GM18505 (cell line): ENCODE results near the gene MUS81.
A peak's percentile ranks its signal among the peaks of the same experiment; 100 is the strongest.
"Not testable (repeated sequence)": the region's sequence is repeated elsewhere in the genome, so short reads cannot be mapped to it uniquely, and the experiment has no call there.

Source experiments
- ATAC-seq: cut with Tn5 transposase; IDR thresholded peaks from one replicate; pipeline ENCODE4 v1.9.1; 2021; ENCODE audit not compliant: unreplicated experiment
- POLR2A ChIP-seq: IDR thresholded peaks from 4 replicates; pipeline ENCODE4 v1.6.1; 2011; ENCODE audit warnings: borderline replicate concordance; ENCODE audit not compliant: insufficient read depth, insufficient read length; ENCODE audit errors: extremely low read depth

MUS81 gene

GRCh38 chr11:65891219-65892136, 31.2 kb downstream of the MUS81 start:
- no peak for ATAC-seq

GRCh38 chr11:65892137-65892540, 31.9 kb downstream of the MUS81 start:
- not testable (repeated sequence) for ATAC-seq

More at GRCh38 chr11:65891219-65892136, 31.2 kb downstream of the MUS81 start:
- TF ChIP-seq POLR2A, result peak; percentile 24

GRCh38 chr11:65892661-65893317, 32.6 kb downstream of the MUS81 start:
- peak; percentile 41 for TF ChIP-seq POLR2A
- ATAC-seq, result no peak

GRCh38 chr11:65894034-65894591, 33.9 kb downstream of the MUS81 start:
- no peak for ATAC-seq

GRCh38 chr11:65895482-65895981, 35.3 kb downstream of the MUS81 start:
- ATAC-seq, result no peak

More at GRCh38 chr11:65894034-65894591, 33.9 kb downstream of the MUS81 start:
- peak; percentile 66 for TF ChIP-seq POLR2A

GRCh38 chr11:65896034-65896999, 36.1 kb downstream of the MUS81 start:
- TF ChIP-seq POLR2A, result no peak
- ATAC-seq, result no peak

More at GRCh38 chr11:65895482-65895981, 35.3 kb downstream of the MUS81 start:
- no peak for TF ChIP-seq POLR2A

- no peak for ATAC-seq
- no peak for TF ChIP-seq POLR2A
Measured at GRCh38 chr11:65897020-65897471, 36.8 kb downstream of the MUS81 start.

- ATAC-seq, result no peak
- TF ChIP-seq POLR2A, result no peak
Measured at GRCh38 chr11:65898656-65899355, 38.6 kb downstream of the MUS81 start.

GRCh38 chr11:65899356-65900124, 39.3 kb downstream of the MUS81 start:
- TF ChIP-seq POLR2A, result no peak
- no peak for ATAC-seq

GRCh38 chr11:65900125-65900898, 40.1 kb downstream of the MUS81 start, which contains the start of gene FOSL1:
FOSL1 (minus strand) TSS chr11:65900388; CDS start chr11:65900339, 49 bp downstream.
- peak; percentile 74 for ATAC-seq

GRCh38 chr11:65900899-65901180, 40.6 kb downstream of the MUS81 start:
- TF ChIP-seq POLR2A, result no peak
- ATAC-seq, result no peak

More at GRCh38 chr11:65900125-65900898, 40.1 kb downstream of the MUS81 start, which contains the start of gene FOSL1:
- peak; percentile 47 for TF ChIP-seq POLR2A
